IPS-18c (cell line): ENCODE measurements around the gene ASIC1.
A peak's percentile ranks its signal among the peaks of the same experiment; 100 is the strongest.

Source experiments
- H3K4me3 ChIP-seq: 2 replicates; pipeline ENCODE4 v1.7.0; 2013; ENCODE audit warnings: low read depth, mild to moderate bottlenecking, low read length, moderate library complexity; ENCODE audit not compliant: insufficient read depth
- H3K9me3 ChIP-seq: one replicate; pipeline ENCODE4 v1.6.1; 2013; ENCODE audit warnings: mild to moderate bottlenecking, low read length, moderate library complexity; ENCODE audit not compliant: control insufficient read depth, insufficient read depth

ASIC1 gene

DNA sequence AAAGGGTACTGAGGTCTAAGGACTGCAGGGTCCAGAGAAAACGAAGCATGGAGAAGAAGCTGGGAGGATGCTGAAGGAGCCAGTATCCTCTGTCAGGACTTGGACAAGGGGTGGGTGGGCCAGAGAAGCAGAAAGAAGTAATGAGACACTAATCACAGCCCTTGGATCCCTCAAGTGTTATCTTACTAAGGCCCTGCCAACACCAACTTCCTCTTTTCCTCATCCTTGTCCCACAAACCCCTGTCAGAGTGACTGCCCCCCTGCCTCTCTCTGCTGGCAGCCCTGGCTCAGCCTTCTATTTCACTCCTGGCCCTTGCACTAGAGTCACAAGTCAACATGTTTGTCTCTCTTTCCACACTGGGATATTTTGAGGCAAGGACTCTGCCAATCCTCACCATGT is 3.8 kb upstream of the ASIC1 start:
- no peak overlapping the region for H3K4me3 ChIP-seq
- peaks cover 4% of the 10 kb centered on the region for H3K9me3 ChIP-seq

DNA sequence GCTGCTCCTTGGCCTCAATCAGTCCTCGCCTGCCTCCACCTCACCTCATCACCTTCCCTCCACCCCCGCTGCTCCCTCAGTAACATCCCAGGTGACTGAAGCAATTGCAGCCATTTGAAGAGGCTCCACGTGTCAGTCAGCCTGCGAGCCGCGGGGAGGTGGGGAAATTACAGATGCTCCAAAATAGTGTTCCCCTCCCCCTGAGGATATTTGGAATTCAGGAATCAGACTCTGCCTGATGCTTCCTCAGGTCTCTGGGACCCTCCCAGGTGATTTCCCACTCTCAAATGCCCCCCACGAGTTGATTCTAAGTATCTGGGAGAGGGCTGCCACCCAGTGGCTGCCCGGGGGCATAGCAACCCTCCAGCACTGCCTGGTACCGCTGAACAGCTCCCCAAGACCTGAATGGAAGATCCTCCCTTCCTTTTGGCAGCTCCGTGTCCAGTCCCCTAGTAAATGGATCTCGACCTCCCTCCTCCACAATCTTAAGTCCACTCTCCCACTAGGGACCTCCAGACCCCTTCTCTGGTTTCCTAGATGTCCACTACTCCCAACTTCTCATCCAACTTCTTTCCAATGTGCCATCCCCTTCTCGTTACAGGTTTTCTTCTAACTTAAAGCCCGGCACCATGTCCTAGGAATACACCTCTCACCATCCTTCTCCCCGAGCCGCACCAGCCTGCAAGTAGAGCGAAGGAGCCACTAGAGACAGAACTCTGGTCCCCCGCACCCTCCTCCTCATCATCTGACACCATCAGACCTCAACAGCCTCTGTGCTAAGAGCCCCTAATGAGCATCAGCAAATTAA is 1.4 kb upstream of the ASIC1 start:
- Histone ChIP-seq H3K4me3 (peak overlapping the region; percentile 69), H3K9me3 (peaks cover 4% of the 10 kb centered on the region)

DNA sequence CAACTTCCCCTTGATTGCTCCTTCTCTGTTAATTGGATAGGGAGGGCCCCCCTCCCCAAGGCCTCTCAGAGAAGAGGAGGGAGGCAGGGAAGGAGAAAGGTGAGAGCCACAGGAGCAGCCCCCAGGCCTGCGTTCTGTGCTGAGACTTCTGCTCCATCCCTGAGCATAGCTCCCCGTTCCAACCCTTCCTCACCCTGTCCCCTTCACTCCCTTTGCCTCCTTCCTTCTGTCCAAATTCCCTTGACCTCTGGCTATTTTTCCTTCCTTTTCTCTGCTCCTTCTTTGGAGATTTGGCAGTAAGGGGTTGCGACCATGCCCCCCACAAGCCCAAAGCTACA is 788 bp upstream of the ASIC1 start:
- H3K4me3 ChIP-seq: peak overlapping the region; percentile 69
- H3K9me3 ChIP-seq: peaks cover 4% of the 10 kb centered on the region

GRCh38 chr12:50057896-50058670 is 687 bp downstream of the ASIC1 start:
- H3K4me3 ChIP-seq: peak overlapping the region; percentile 69
- H3K9me3 ChIP-seq: peaks cover 2% of the 10 kb centered on the region

DNA sequence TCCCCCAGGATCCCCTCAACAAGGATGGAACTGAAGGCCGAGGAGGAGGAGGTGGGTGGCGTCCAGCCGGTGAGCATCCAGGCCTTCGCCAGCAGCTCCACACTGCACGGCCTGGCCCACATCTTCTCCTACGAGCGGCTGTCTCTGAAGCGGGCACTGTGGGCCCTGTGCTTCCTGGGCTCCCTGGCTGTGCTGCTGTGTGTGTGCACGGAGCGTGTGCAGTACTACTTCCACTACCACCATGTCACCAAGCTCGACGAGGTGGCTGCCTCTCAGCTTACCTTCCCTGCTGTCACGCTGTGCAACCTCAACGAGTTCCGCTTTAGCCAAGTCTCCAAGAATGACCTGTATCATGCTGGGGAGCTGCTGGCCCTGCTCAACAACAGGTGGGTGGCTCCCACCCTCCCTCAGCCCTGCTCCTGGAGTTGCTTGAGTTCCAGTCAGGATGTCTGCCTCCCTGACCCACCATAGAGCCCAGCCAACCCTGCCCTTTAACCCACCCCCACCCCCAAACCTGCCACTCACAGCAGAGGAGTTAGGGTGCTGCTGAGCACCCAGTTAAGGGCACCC is 1.4 kb downstream of the ASIC1 start:
- Histone ChIP-seq H3K9me3 (peaks cover 2% of the 10 kb centered on the region), H3K4me3 (no peak overlapping the region)

DNA sequence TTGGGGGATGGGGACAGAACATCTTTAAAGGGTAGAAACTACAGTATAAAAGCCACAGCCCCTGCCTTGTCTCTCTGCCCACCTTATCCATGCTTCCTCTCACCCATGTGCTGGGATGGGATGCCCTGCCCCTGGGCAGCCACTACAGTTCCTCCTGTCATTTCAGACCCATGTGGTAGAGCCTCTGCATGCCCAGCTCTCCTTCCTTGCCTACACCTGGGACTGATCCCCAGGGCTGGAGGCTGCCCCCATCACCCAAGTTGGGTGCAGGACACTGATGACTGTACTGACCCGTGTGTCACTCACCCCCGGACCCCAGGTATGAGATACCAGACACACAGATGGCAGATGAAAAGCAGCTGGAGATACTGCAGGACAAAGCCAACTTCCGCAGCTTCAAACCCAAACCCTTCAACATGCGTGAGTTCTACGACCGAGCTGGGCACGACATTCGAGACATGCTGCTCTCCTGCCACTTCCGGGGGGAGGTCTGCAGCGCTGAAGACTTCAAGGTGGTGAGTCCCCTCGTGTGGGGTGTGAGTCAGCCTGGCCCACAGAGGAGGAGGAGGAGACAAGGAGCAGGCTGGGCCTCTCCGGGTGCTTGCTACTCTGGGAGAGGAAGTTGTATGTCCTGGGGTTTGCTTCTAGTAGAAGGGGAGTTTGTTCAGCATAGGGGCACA is 2.2 kb downstream of the ASIC1 start:
- H3K9me3 ChIP-seq: peaks cover 2% of the 10 kb centered on the region
- no peak overlapping the region for H3K4me3 ChIP-seq

DNA sequence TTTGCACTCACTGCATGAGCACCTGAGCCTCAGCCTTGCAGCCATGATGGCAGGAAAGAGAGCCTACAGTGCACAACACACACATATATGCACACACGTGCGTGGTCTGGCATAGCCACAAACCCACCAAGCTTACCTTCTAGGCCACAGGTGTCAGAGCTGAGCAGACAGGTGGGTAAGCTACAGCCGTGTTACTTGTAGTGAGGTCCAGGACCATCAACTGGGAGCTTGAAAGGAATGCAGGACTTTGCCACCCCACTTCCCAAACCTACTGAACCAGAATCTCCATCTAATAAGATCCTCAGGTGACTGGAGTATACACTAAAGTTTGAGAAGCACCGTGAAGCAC is 2.7 kb downstream of the ASIC1 start:
- Histone ChIP-seq H3K4me3 (no peak overlapping the region; the same call in 1 of the 2 replicates), H3K9me3 (peaks cover 2% of the 10 kb centered on the region)

DNA sequence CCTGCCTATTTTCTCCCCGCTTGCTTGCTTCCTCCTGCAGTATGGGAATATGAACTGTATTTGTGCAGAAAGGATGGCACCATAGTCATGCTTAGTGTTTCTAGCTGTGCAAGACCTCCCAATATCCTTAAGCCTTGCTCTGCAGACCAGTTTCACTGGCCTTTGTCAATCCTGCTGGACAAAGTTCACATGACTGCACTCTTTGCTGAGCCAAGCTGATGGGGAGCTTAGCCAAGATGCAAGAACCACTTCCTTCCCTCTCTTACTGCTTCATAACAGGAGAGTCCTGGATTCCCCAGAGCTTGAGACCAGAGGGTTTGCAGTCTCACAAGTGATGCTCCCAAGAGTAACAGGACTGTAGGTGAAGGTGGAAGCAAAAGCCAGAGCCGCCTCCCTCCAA is 3.8 kb downstream of the ASIC1 start:
- H3K9me3 ChIP-seq: no peaks in the 10 kb centered on the region
- no peak overlapping the region for H3K4me3 ChIP-seq

DNA sequence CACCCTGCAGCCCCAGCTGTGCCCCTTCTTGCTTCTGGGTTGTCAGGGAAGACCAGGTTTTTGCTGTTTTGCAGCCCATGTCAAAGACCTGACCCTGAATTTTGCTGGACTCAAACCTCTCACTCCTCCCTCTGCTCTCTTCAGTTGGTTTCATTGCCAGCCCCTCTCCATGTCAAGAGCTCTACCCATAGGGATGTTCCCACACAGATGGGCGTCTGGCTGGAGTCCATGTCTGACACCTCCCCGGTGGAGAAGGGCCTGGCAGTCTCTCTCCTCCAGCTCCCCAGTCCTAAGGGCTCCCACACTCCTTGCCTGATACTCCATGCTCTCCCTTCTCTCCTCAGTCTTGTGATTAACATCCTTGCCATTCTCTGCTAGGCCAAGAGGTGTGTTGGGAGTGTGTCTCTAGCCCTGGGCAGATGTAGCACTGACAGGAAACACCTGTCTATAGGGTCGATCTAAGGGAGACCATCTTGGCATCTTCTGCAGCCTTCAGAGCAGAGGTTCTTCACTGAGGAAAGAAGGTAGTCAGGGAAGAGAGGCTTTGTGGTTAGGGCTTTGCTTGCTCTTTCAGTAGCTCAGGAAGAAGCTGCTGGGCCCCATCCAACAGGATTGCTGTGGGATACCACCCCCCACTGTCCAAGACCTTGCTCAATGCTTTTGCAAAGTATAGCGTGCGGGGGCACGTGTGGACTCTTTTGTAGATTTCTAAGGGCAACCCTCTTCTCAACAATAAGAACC is 4.7 kb downstream of the ASIC1 start:
- H3K9me3 ChIP-seq: no peaks in the 10 kb centered on the region
- H3K4me3 ChIP-seq: no peak overlapping the region

GRCh38 chr12:50062728-50063460 is 5.5 kb downstream of the ASIC1 start:
- Histone ChIP-seq H3K4me3 (no peak overlapping the region), H3K9me3 (no peaks in the 10 kb centered on the region)

DNA sequence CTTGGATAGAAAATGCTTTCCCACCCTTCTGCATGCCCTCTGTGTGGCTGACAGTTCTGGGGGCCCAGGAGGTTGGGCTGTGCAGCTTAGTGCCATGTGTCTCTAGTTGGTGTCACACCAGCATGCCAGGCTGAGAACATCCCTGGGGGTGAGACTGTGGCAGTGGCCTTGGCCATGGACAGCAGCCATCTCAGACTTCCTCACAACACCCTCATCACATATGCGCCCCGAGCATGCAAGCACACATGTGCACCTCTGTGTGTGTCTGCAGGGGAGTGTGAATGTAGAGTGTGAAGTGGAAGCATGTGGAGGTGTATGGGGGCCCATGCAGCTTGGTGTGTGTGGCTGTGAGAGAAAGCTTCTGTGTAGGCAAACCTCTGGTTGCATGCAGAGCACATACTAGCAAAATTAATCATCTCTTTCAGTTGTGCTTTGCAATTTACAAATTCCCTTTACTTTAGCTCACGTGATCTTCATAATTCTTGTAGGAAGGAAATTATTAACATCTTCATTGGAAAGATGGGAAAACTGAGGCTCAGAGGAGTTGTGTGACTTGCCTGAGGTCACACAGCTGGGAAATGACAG is 8.4 kb downstream of the ASIC1 start:
- H3K9me3 ChIP-seq: no peaks in the 10 kb centered on the region
- no peak overlapping the region for H3K4me3 ChIP-seq

- Histone ChIP-seq H3K9me3 (no peaks in the 10 kb centered on the region), H3K4me3 (no peak overlapping the region)
These were observed 9.0 kb downstream of the ASIC1 start for GRCh38 chr12:50066402-50066801.

DNA sequence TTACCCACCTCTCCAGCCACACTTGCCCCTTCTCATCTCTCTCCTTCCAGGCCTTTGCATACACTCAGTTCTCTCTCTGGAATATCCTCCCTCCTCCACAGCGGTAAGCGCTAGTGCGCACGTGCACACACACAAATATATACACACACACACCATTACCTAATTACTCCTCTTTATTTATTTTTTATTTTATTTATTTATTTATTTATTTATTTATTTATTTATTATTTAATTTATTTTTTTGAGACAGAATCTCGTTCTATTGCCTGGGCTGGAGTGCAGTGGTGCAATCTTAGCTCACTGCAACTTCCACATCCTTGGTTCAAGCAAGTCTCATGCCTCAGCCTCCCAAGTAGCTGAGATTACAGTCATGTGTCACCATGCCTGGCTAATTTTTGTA is 11.7 kb downstream of the ASIC1 start:
- no peak overlapping the region for H3K4me3 ChIP-seq
- no peaks in the 10 kb centered on the region for H3K9me3 ChIP-seq

DNA sequence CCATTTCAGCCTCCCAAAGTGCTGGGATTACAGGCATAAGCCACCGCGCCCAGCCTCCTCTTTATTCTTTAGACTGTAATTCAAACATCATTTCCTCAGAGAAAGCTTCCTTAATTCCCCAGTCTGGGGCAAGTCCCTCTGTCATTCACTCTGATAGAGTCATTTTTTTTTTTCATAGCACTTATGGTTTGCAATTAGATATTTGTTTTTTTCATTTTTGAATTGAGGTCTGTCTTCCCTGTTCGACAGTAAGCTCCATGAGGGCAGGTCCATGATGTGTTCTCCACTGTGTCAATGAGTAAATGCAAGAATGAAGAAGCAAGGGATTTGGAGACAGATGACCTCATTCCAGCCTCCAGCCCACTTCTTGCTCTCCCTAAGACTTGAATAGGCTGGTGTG is 12.1 kb downstream of the ASIC1 start:
- no peak overlapping the region for H3K4me3 ChIP-seq
- no peaks in the 10 kb centered on the region for H3K9me3 ChIP-seq

DNA sequence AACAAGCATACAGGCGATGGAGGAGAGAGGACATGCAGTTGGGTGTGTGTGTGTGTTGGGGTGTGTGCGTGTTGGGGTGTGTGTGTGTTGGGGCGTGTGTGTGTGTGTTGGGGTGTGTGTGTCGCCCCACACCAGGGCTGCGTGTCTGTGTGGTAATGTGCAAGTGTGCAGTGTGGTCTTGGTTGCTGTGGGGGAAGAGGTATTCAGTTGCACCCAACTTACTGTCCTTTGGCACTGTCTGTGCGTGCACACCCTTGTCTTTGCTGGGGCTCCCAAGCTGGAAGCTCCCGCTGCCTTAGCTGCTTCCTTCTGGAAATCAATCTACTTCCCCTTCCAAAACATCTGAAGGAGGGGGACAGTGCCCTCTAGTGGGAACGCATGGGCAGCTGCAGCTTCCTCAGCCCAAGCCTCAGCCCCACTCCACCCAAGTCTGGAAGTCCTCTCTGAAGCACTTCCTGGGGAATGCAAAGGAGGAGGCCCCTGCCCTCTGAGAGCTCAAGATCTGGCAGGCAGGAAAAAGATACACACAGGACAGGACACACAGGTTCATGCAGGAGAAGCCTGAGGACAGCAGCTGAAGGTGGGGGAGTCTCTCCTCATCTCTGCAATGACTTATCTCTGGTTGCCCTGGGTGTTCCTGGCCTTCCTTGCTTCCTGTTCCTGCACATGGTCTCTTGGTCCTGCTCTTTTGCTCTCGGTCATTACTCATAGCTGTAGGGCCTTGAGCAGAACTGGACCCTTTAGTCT is 13.1 kb downstream of the ASIC1 start:
- H3K9me3 ChIP-seq: no peaks in the 10 kb centered on the region
- H3K4me3 ChIP-seq: no peak overlapping the region
